ENCODE results near the gene GPAM.

Gene GPAM

DNA sequence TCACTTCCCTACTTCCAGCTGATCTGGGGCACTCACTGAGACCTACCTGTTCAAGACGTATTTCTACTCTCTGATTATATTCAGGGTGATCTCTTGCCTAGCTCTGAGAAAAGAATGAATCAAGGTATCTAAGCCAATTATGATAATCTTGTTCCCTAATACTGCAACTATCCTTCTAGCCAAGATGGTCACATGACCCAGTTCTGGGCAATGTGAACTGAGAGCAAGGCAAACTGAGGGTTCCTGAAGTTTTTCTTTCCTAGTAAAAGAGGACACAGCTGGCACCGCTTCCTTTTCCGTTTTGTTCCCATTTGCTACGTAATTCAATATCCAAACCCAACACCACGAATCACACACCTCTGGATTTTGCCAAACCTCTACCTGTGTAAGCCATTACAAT lies 5.9 kb upstream of the GPAM start:
- Histone ChIP-seq H3K9me3 (ENCODE audit: insufficient read depth, low read depth, low read length) (no peaks in the 10 kb centered on the region), H2BK5ac (ENCODE audit: low read depth, low read length, poor library complexity) (no peak overlapping the region), H2BK12ac (ENCODE audit: low read length) (no peak overlapping the region), H3K18ac (ENCODE audit: low read length) (no peak overlapping the region), H3K9ac (ENCODE audit: low read length) (no peak overlapping the region), H2BK120ac (ENCODE audit: insufficient read depth, low read length, poor library complexity) (no peak overlapping the region), H3K27me3 (ENCODE audit: insufficient read depth, low read length) (no peaks in the 10 kb centered on the region), H3K23ac (ENCODE audit: low read length) (no peak overlapping the region), H3K79me2 (ENCODE audit: control insufficient read depth, insufficient read depth, low read length, poor library complexity) (no peaks in the 10 kb centered on the region), H2AFZ (ENCODE audit: insufficient read depth, low read length, poor library complexity) (no peak overlapping the region), H3K79me1 (ENCODE audit: low read length) (no peaks in the 10 kb centered on the region), H3K36me3 (ENCODE audit: control insufficient read depth in 1 of 2, insufficient read depth in 2 of 2, low read length in 2 of 2) (no peaks in the 10 kb centered on the region), H2AK5ac (ENCODE audit: low read length) (no peak overlapping the region), H3K4me3 (ENCODE audit: low read depth, low read length) (no peak overlapping the region), H3K27ac (ENCODE audit: low read depth, low read length) (no peak overlapping the region), H4K91ac (ENCODE audit: low read depth, low read length) (no peak overlapping the region), H3K4me1 (ENCODE audit: control insufficient read depth in 1 of 2, insufficient read depth in 2 of 2, low read length in 2 of 2) (no peaks in the 10 kb centered on the region), H3K4ac (ENCODE audit: low read depth, low read length) (no peak overlapping the region), H3K14ac (ENCODE audit: low read length) (no peak overlapping the region), H4K8ac (ENCODE audit: low read depth, low read length) (no peak overlapping the region), H4K12ac (ENCODE audit: low read depth, low read length) (no peak overlapping the region), H3K4me2 (ENCODE audit: low read length) (no peak overlapping the region)
- no peak for DNase-seq
- 100% methylated on average over 2 of the region's 5 CpGs for WGBS (ENCODE audit: extremely low coverage, insufficient coverage, insufficient read length)

GRCh38 chr10:112187527-112187926 lies 4.0 kb upstream of the GPAM start:
- peaks cover 5% of the 10 kb centered on the region for H3K79me2 ChIP-seq (ENCODE audit: control insufficient read depth, insufficient read depth, low read length, poor library complexity)
- no peak overlapping the region for H3K4me2 ChIP-seq (ENCODE audit: low read length)
- H2BK5ac ChIP-seq (ENCODE audit: low read depth, low read length, poor library complexity) = no peak overlapping the region
- no peak overlapping the region for H3K9ac ChIP-seq (ENCODE audit: low read length)
- H2BK12ac ChIP-seq (ENCODE audit: low read length) = no peak overlapping the region
- no peaks in the 10 kb centered on the region for H3K9me3 ChIP-seq (ENCODE audit: insufficient read depth, low read depth, low read length)
- H3K4me1 ChIP-seq (ENCODE audit: control insufficient read depth in 1 of 2, insufficient read depth in 2 of 2, low read length in 2 of 2) = peaks cover 0 to 3% of the 10 kb centered on the region in 2 experiments
- H3K14ac ChIP-seq (ENCODE audit: low read length) = no peak overlapping the region
- no peaks in the 10 kb centered on the region for H3K27me3 ChIP-seq (ENCODE audit: insufficient read depth, low read length)
- no peaks in the 10 kb centered on the region for H3K36me3 ChIP-seq (ENCODE audit: control insufficient read depth in 1 of 2, insufficient read depth in 2 of 2, low read length in 2 of 2)
- H3K18ac ChIP-seq (ENCODE audit: low read length) = no peak overlapping the region
- H2BK120ac ChIP-seq (ENCODE audit: insufficient read depth, low read length, poor library complexity) = no peak overlapping the region
- no CpG with 5 or more reads among the region's 2 CpGs for WGBS (ENCODE audit: extremely low coverage, insufficient coverage, insufficient read length)
- no peak overlapping the region for H3K4ac ChIP-seq (ENCODE audit: low read depth, low read length)
- no peak for DNase-seq
- no peak overlapping the region for H3K27ac ChIP-seq (ENCODE audit: low read depth, low read length)
- no peak overlapping the region for H4K12ac ChIP-seq (ENCODE audit: low read depth, low read length)
- no peak overlapping the region for H3K4me3 ChIP-seq (ENCODE audit: low read depth, low read length)
- no peak overlapping the region for H2AFZ ChIP-seq (ENCODE audit: insufficient read depth, low read length, poor library complexity)
- H3K79me1 ChIP-seq (ENCODE audit: low read length) = peaks cover 7% of the 10 kb centered on the region
- H4K8ac ChIP-seq (ENCODE audit: low read depth, low read length) = no peak overlapping the region
- no peak overlapping the region for H3K23ac ChIP-seq (ENCODE audit: low read length)
- H2AK5ac ChIP-seq (ENCODE audit: low read length) = no peak overlapping the region
- no peak overlapping the region for H4K91ac ChIP-seq (ENCODE audit: low read depth, low read length)

DNA sequence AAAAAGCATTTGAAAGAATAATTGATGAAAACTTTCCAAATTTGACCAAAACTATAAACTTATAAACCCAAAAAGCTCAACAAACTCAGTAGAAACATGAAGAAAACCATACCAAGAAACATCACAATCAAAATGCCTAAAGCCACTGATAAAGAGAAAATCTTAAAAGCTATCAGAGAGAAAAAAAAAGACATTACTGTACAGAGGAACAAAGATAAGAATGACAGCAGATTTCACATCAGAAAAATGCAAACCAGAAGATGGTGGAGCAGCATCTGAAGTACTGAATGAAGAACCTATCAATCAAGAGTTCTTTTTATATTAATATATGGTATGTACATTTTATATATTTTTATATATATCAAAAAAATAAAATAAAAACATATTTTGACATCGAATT lies 2.4 kb upstream of the GPAM start:
- no peak overlapping the region for H3K14ac ChIP-seq (ENCODE audit: low read length)
- no peak overlapping the region for H4K12ac ChIP-seq (ENCODE audit: low read depth, low read length)
- H3K4me2 ChIP-seq (ENCODE audit: low read length) = no peak overlapping the region
- H2BK12ac ChIP-seq (ENCODE audit: low read length) = no peak overlapping the region
- no peak overlapping the region for H3K4ac ChIP-seq (ENCODE audit: low read depth, low read length)
- no peak overlapping the region for H2BK120ac ChIP-seq (ENCODE audit: insufficient read depth, low read length, poor library complexity)
- no peak overlapping the region for H2BK5ac ChIP-seq (ENCODE audit: low read depth, low read length, poor library complexity)
- no peaks in the 10 kb centered on the region for H3K36me3 ChIP-seq (ENCODE audit: control insufficient read depth in 1 of 2, insufficient read depth in 2 of 2, low read length in 2 of 2)
- no peak overlapping the region for H3K27ac ChIP-seq (ENCODE audit: low read depth, low read length)
- no peak overlapping the region for H3K9ac ChIP-seq (ENCODE audit: low read length)
- WGBS (ENCODE audit: extremely low coverage, insufficient coverage, insufficient read length) = no CpG with 5 or more reads among the region's 1 CpG
- H3K79me2 ChIP-seq (ENCODE audit: control insufficient read depth, insufficient read depth, low read length, poor library complexity) = peaks cover 5% of the 10 kb centered on the region
- H4K91ac ChIP-seq (ENCODE audit: low read depth, low read length) = no peak overlapping the region
- no peaks in the 10 kb centered on the region for H3K9me3 ChIP-seq (ENCODE audit: insufficient read depth, low read depth, low read length)
- H2AK5ac ChIP-seq (ENCODE audit: low read length) = no peak overlapping the region
- H3K18ac ChIP-seq (ENCODE audit: low read length) = no peak overlapping the region
- no peak for DNase-seq
- no peak overlapping the region for H4K8ac ChIP-seq (ENCODE audit: low read depth, low read length)
- H3K4me1 ChIP-seq (ENCODE audit: control insufficient read depth in 1 of 2, insufficient read depth in 2 of 2, low read length in 2 of 2) = peaks cover 0 to 3% of the 10 kb centered on the region in 2 experiments
- H2AFZ ChIP-seq (ENCODE audit: insufficient read depth, low read length, poor library complexity) = no peak overlapping the region
- H3K23ac ChIP-seq (ENCODE audit: low read length) = no peak overlapping the region
- no peaks in the 10 kb centered on the region for H3K27me3 ChIP-seq (ENCODE audit: insufficient read depth, low read length)
- peaks cover 7% of the 10 kb centered on the region for H3K79me1 ChIP-seq (ENCODE audit: low read length)
- H3K4me3 ChIP-seq (ENCODE audit: low read depth, low read length) = no peak overlapping the region

DNA sequence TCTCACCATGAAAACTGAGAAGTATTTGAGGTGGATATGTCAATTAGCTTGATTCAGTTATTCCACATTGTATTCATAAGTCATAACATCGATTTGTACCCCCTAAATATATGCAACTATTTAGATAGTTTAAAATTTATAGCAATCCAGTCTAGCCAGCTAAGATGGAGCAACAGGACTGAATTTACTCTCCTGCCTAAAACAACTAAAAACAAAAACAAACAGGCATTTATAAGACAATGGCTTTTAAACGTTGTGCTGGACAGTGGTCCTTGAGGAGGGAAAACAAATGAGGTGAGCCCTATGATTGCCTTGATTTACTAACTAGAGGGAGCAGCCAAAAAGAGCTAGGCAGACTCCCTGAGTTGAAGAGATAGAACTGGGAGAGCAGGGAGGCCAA lies 814 bp upstream of the GPAM start:
- peaks cover 5% of the 10 kb centered on the region for H3K79me2 ChIP-seq (ENCODE audit: control insufficient read depth, insufficient read depth, low read length, poor library complexity)

More for the DNA sequence above, 814 bp upstream of the GPAM start:
- Histone ChIP-seq H3K36me3 (ENCODE audit: control insufficient read depth in 1 of 2, insufficient read depth in 2 of 2, low read length in 2 of 2) (no peaks in the 10 kb centered on the region), H3K4me3 (ENCODE audit: low read depth, low read length) (no peak overlapping the region), H3K27me3 (ENCODE audit: insufficient read depth, low read length) (no peaks in the 10 kb centered on the region), H4K12ac (ENCODE audit: low read depth, low read length) (no peak overlapping the region), H3K9me3 (ENCODE audit: insufficient read depth, low read depth, low read length) (no peaks in the 10 kb centered on the region), H2AFZ (ENCODE audit: insufficient read depth, low read length, poor library complexity) (no peak overlapping the region), H3K23ac (ENCODE audit: low read length) (no peak overlapping the region), H3K79me1 (ENCODE audit: low read length) (peaks cover 7% of the 10 kb centered on the region), H3K4ac (ENCODE audit: low read depth, low read length) (no peak overlapping the region), H3K4me2 (ENCODE audit: low read length) (no peak overlapping the region), H2BK5ac (ENCODE audit: low read depth, low read length, poor library complexity) (no peak overlapping the region), H3K14ac (ENCODE audit: low read length) (no peak overlapping the region), H2AK5ac (ENCODE audit: low read length) (no peak overlapping the region), H3K4me1 (ENCODE audit: control insufficient read depth in 1 of 2, insufficient read depth in 2 of 2, low read length in 2 of 2) (peaks cover 0 to 3% of the 10 kb centered on the region in 2 experiments), H3K27ac (ENCODE audit: low read depth, low read length) (no peak overlapping the region), H3K18ac (ENCODE audit: low read length) (no peak overlapping the region), H2BK120ac (ENCODE audit: insufficient read depth, low read length, poor library complexity) (no peak overlapping the region), H4K8ac (ENCODE audit: low read depth, low read length) (peak overlapping the region; percentile 66), H4K91ac (ENCODE audit: low read depth, low read length) (no peak overlapping the region), H2BK12ac (ENCODE audit: low read length) (no peak overlapping the region), H3K9ac (ENCODE audit: low read length) (no peak overlapping the region)
- DNase-seq = no peak
- WGBS (ENCODE audit: extremely low coverage, insufficient coverage, insufficient read length) = no CpG with 5 or more reads among the region's 2 CpGs
